HepG2 (cell line): Measurements from ENCODE around the gene SLC38A8. TPM values are rescaled to one million over a fixed set of nuclear protein-coding genes. Genes with fewer than 3 reads are reported as not detected.
A peak's percentile ranks its signal among the peaks of the same experiment; 100 is the strongest.

ENCODE experiments used
- ATAC-seq: fragments of 200-7000 bp; cut with Tn5 transposase; 3 replicates; pipeline ENCODE4 v1.9.1; 2020; ENCODE audit warnings: mild to moderate bottlenecking, moderate library complexity
- BruUV-seq: library from RNA; stranded (reverse); fragments of 400-500 nt; replicated peaks from 2 replicates; lab custom pipeline; 2021; lab: Mats Ljungman, UMichigan
- CTCF ChIA-PET: fragments of 300-600 bp; formaldehyde crosslinking; extraction: SDS; loops from one replicate; lab custom pipeline; 2021; ENCODE audit warnings: low total read pairs, inconsistent platforms, low intra/inter-chr PET ratio; lab: Yijun Ruan, JAX
- POLR2A ChIA-PET: fragments of 350-600 bp; sonication (Branson Sonifier 250); formaldehyde crosslinking; loops from one replicate; lab custom pipeline; 2020; ENCODE audit warnings: antibody characterized with exemption, inconsistent platforms; lab: Yijun Ruan, JAX
- DNase-seq: peaks from one replicate; pipeline ENCODE4 v3.0.0-alpha.2; 2015; ENCODE audit warnings: low spot score
- FAIRE-seq: peaks from 3 replicates; lab custom pipeline; 2011; peaks lifted over from hg19 to GRCh38; lab: Jason Lieb, UNC
- H2AFZ ChIP-seq: one replicate; pipeline ENCODE4 v1.6.1; 2011; ENCODE audit warnings: low read length, inconsistent platforms
- H3K27ac ChIP-seq: fragments of 300-600 bp; 3 replicates; pipeline ENCODE4 v1.8.0; 2011; ENCODE audit warnings: mixed run types, mild to moderate bottlenecking, mixed read lengths, low read length, inconsistent platforms; ENCODE audit not compliant: insufficient read depth; ENCODE audit errors: extremely low read length
- H3K27me3 ChIP-seq, 2 experiments: fragments of 200-600 bp in 1 of 2; 2 replicates in 1 of 2; 3 replicates in 1 of 2; pipeline versions ENCODE4 v1.6.0 to v1.8.0; 2011; ENCODE audit warnings: low read length in 2 of 2, mild to moderate bottlenecking in 2 of 2, moderate library complexity in 2 of 2, inconsistent platforms in 1 of 2; ENCODE audit not compliant: insufficient read depth in 2 of 2, control insufficient read depth in 1 of 2
- H3K36me3 ChIP-seq, 2 experiments: fragments of 200-600 bp in 1 of 2; replicated peaks in 1 of 2; 2 replicates in 1 of 2; 3 replicates in 1 of 2; pipeline versions ENCODE4 v1.5.1 to v1.8.0; 2011; ENCODE audit warnings: low read length in 2 of 2, inconsistent platforms in 1 of 2; ENCODE audit not compliant: insufficient read depth in 2 of 2, control insufficient read depth in 1 of 2
- H3K4me1 ChIP-seq: 2 replicates; pipeline ENCODE4 v1.5.1; 2012; ENCODE audit warnings: low read length, inconsistent platforms; ENCODE audit not compliant: insufficient read depth
- H3K4me2 ChIP-seq: 2 replicates; pipeline ENCODE4 v1.6.0; 2011; ENCODE audit warnings: low read depth, low read length, inconsistent platforms
- H3K4me3 ChIP-seq, 3 experiments: fragments of 200-600 bp in 1 of 3; sonication (generic), shearing (Covaris generic) in 1 of 3; replicated peaks in 1 of 3; 2 replicates each; pipeline ENCODE4 v1.5.1; 2011 to 2016; ENCODE audit warnings: low read length in 3 of 3, inconsistent platforms in 2 of 3, low read depth in 2 of 3, mild to moderate bottlenecking in 2 of 3, control low read depth in 1 of 3, mixed read lengths in 1 of 3; ENCODE audit not compliant: insufficient read depth in 1 of 3
- H3K79me2 ChIP-seq: one replicate; pipeline ENCODE4 v1.6.1; 2011; ENCODE audit warnings: low read length, inconsistent platforms; ENCODE audit not compliant: insufficient read depth
- H3K9ac ChIP-seq: 2 replicates; pipeline ENCODE4 v1.6.0; 2011; ENCODE audit warnings: mild to moderate bottlenecking, low read depth, low read length, inconsistent platforms; ENCODE audit not compliant: insufficient read depth
- H3K9me3 ChIP-seq: 2 replicates; pipeline ENCODE4 v1.5.1; 2012; ENCODE audit warnings: mild to moderate bottlenecking, low read length
- H4K20me1 ChIP-seq: 2 replicates; pipeline ENCODE4 v1.6.0; 2011; ENCODE audit warnings: inconsistent platforms, mild to moderate bottlenecking, low read length, moderate library complexity; ENCODE audit not compliant: insufficient read depth
- AGO2 ChIP-seq: fragments of 200-400 bp; formaldehyde crosslinking; optimal IDR thresholded peaks from 2 replicates; pipeline ENCODE3; 2017; ENCODE audit warnings: mild to moderate bottlenecking, low read depth, low read length, moderate library complexity
- NR3C1 ChIP-seq: sonication (generic); formaldehyde crosslinking; IDR thresholded peaks from 2 replicates; pipeline ENCODE4 v1.4.0; 2020; ENCODE audit warnings: missing genetic modification reagents
- THYN1 ChIP-seq: sonication (generic); formaldehyde crosslinking; IDR thresholded peaks from 2 replicates; pipeline ENCODE4 v1.8.1; 2023; ENCODE audit warnings: low read depth, mild to moderate bottlenecking, moderate library complexity, missing genetic modification reagents, borderline replicate concordance
- ZNF280D ChIP-seq: sonication (generic); formaldehyde crosslinking; IDR thresholded peaks from 2 replicates; pipeline ENCODE4 v1.5.1; 2020; ENCODE audit warnings: mild to moderate bottlenecking, missing genetic modification reagents
- ZNF747 ChIP-seq: sonication (generic); formaldehyde crosslinking; IDR thresholded peaks from 2 replicates; pipeline ENCODE4 v1.8.1; 2023; ENCODE audit warnings: missing genetic modification reagents, mild to moderate bottlenecking, borderline replicate concordance
- WGBS: methylation state at CpG from one replicate; pipeline ENCODE4 v1.1.6; 2017; ENCODE audit warnings: low lambda C conversion rate; 5-methylcytosine and 5-hydroxymethylcytosine counted together
- in situ Hi-C: cut with HindIII; loops from 2 replicates; pipeline ENCODE4 v1.10.0; 2017; ENCODE audit warnings: low pct_unique_long_range_greater_than_20kb; ENCODE audit not compliant: extremely low pct_ligation_motif_present
- intact Hi-C: fragments of 100-400 bp; cut with micrococcal nuclease; formaldehyde crosslinking; loops from one replicate; pipeline ENCODE4 v1.10.0; 2022; ENCODE audit not compliant: unreplicated experiment
- polyA plus RNA-seq, 8 experiments: library from polyadenylated mRNA; depleted of rRNA in 3 of 8; stranded (reverse) in 7 of 8; unstranded in 1 of 8; fragments of >200 nt; fragmentation: Illumina TruSeq in 4 of 8; extraction: Trizol in 4 of 8; gene quantifications; 2 replicates each; pipeline versions ENCODE4 v1.2.1 to v1.2.3, GENCODE V29; 2011 to 2016; ENCODE audit warnings: low read depth in 4 of 8, missing spikeins in 1 of 8, mixed read lengths in 1 of 8; ENCODE audit not compliant: insufficient read depth in 1 of 8
- total RNA-seq, 5 experiments: library from RNA; depleted of rRNA; stranded (reverse); fragments of >200 nt; fragmentation: Illumina TruSeq; extraction: Trizol; gene quantifications; 2 replicates each; pipeline ENCODE4 v1.2.3, GENCODE V29; 2016; ENCODE audit warnings: low read depth in 1 of 5
- TF ChIP-seq, protein P1 (sequence below): IDR thresholded peaks from 2 replicates; pipeline ENCODE4 v1.6.1; 2016
- TF ChIP-seq, protein P2 (sequence below): sonication (generic); formaldehyde crosslinking; IDR thresholded peaks from 2 replicates; pipeline ENCODE4 v1.5.0; 2020; ENCODE audit warnings: mild to moderate bottlenecking, missing genetic modification reagents, borderline replicate concordance

SLC38A8 gene
- total and polyA plus RNA-seq, 2 of the 13 experiments (the other 11 are each of a cell fraction or from before 2014, with no cell fraction given) = 0.24 to 0.37 TPM

- no peak overlapping the region for H3K27ac ChIP-seq
- ChIA-PET POLR2A (no interaction called here), CTCF (no interaction called here)
- no peak for DNase-seq
- no peaks in the 10 kb centered on the region for H3K27me3 ChIP-seq
- no peak overlapping the region for H3K4me2 ChIP-seq
- BruUV-seq = no TSS peak
- FAIRE-seq = no peak
- H3K79me2 ChIP-seq = no peaks in the 10 kb centered on the region
- in situ Hi-C loops = no loop called here
- H3K36me3 ChIP-seq = peaks cover 46 to 93% of the 10 kb centered on the region in 2 experiments
- H2AFZ ChIP-seq = no peak overlapping the region
- H4K20me1 ChIP-seq = peaks cover 4% of the 10 kb centered on the region; the same call in 1 of the 2 replicates
- intact Hi-C loops = no loop called here
- H3K9me3 ChIP-seq = no peaks in the 10 kb centered on the region
- H3K4me3 ChIP-seq = no peak overlapping the region
- ATAC-seq = no peak
- 97% methylated on average over 28 of the region's 28 CpGs for WGBS
- no peaks in the 10 kb centered on the region for H3K4me1 ChIP-seq
- TF ChIP-seq, protein P1, sequence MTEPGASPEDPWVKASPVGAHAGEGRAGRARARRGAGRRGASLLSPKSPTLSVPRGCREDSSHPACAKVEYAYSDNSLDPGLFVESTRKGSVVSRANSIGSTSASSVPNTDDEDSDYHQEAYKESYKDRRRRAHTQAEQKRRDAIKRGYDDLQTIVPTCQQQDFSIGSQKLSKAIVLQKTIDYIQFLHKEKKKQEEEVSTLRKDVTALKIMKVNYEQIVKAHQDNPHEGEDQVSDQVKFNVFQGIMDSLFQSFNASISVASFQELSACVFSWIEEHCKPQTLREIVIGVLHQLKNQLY (CRISPR knock-in tag) = no peak
- TF ChIP-seq, protein P2, sequence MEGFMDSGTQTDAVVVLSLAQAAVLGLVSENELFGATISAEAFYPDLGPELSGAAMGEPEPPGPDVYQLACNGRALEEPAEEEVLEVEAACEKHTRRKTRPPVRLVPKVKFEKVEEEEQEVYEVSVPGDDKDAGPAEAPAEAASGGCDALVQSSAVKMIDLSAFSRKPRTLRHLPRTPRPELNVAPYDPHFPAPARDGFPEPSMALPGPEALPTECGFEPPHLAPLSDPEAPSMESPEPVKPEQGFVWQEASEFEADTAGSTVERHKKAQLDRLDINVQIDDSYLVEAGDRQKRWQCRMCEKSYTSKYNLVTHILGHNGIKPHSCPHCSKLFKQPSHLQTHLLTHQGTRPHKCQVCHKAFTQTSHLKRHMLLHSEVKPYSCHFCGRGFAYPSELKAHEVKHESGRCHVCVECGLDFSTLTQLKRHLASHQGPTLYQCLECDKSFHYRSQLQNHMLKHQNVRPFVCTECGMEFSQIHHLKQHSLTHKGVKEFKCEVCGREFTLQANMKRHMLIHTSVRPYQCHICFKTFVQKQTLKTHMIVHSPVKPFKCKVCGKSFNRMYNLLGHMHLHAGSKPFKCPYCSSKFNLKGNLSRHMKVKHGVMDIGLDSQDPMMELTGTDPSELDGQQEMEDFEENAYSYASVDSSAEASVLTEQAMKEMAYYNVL = no peak
- no peak for TF ChIP-seq NR3C1 (CRISPR knock-in tag)
- no peak for TF ChIP-seq THYN1 (CRISPR knock-in tag)
- TF ChIP-seq ZNF280D = no peak
- TF ChIP-seq ZNF747 = no peak
- peak; percentile 56 for TF ChIP-seq AGO2
- H3K9ac ChIP-seq = no peak overlapping the region
Measured at GRCh38 chr16:84059946-84060901, 17.6 kb upstream of the SLC38A8 start.
